HUES6 (cell line): ENCODE results near the gene CHMP1A.

Experiments used
- H3K27ac ChIP-seq: 2 replicates; pipeline ENCODE4 v1.7.0; 2013; ENCODE audit warnings: low read depth, mild to moderate bottlenecking, low read length, inconsistent platforms
- H3K27me3 ChIP-seq: 2 replicates; pipeline ENCODE4 v1.6.1; 2013; ENCODE audit warnings: low read length; ENCODE audit not compliant: control insufficient read depth, insufficient read depth
- H3K36me3 ChIP-seq: 2 replicates; pipeline ENCODE4 v1.6.1; 2013; ENCODE audit warnings: low read length; ENCODE audit not compliant: control insufficient read depth, insufficient read depth
- H3K4me1 ChIP-seq: 2 replicates; pipeline ENCODE4 v1.6.1; 2013; ENCODE audit warnings: low read length; ENCODE audit not compliant: control insufficient read depth, insufficient read depth
- H3K4me3 ChIP-seq: 2 replicates; pipeline ENCODE4 v1.5.1; 2013; ENCODE audit warnings: low read depth, low read length
- H3K9ac ChIP-seq: one replicate; pipeline ENCODE4 v1.6.1; 2013; ENCODE audit warnings: mild to moderate bottlenecking, low read length
- H3K9me3 ChIP-seq: 2 replicates; pipeline ENCODE4 v1.6.1; 2013; ENCODE audit warnings: low read depth, low read length; ENCODE audit not compliant: control insufficient read depth, insufficient read depth

The CHMP1A gene

DNA sequence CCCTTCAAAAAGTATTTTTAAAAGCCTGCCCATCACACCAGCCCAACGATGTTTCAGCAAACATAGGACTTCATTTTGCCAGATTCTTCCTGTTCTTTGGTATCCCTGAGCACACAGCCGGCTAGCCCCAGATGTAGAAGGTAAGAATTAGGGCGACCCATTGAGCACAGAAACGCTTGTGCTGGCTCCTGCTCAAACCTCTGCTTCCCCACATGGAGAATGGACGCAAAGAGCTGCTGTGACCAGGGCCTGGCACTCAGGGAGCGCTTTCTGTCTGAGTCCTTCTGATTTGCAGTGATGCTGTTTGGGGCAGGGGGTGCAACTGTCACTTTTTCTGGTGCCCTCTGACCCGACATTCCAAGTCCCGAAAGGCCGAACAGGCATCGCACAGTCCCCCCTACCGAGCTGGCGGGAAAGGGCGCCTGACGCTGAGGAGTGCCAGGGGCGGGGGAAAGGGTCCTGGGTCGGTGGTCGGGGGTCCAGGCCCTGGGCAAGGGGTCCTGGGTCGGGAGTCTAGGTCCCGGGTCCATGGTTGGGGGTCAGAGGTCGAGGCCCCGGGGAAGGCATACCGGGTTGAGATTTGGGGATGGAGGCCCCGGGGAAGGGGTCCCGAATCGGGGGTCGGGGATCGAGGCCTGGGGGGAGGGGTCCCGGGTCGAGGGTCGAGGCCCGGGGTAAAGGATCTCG is 930 bp downstream of the CHMP1A start:
- Histone ChIP-seq H3K9ac (peak overlapping the region; percentile 94), H3K27ac (peak overlapping the region; percentile 56; the same call in 1 of the 2 replicates)

DNA sequence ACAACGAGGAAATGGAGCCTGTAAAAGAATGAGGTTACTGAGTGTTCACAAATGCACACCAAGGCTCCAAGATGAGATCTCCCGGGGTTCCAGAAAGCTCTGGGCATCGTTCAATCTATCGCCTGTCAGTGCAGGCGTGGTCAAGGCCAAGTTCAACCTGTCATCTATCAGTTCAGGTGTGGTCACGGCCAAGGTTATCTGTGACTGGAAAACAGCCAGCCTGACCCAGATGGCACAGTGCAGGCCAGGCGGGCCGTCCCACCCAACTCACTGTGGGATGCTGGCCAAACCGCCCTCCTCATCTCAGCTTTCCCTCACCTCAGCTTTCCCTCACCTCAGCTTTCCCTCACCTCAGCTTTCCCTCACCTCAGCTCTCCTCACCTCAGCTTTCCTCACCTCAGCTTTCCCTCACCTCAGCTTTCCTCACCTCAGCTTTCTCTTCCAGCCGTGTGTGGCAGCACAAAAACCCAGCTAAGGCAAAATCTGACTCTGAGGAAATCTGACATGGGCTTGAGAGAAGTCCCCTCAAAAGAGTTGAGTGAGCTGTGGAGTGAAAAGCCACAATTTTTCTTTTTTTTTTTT is 2.4 kb downstream of the CHMP1A start:
- Histone ChIP-seq H3K9ac (no peak overlapping the region), H3K36me3 (peaks cover 39% of the 10 kb centered on the region), H3K27me3 (no peaks in the 10 kb centered on the region), H3K4me1 (peaks cover 12% of the 10 kb centered on the region), H3K9me3 (no peaks in the 10 kb centered on the region), H3K4me3 (no peak overlapping the region), H3K27ac (no peak overlapping the region)

More for the DNA sequence above, 930 bp downstream of the CHMP1A start:
- Histone ChIP-seq H3K4me3 (peak overlapping the region; percentile 100), H3K36me3 (peaks cover 42% of the 10 kb centered on the region), H3K9me3 (no peaks in the 10 kb centered on the region), H3K4me1 (peaks cover 12% of the 10 kb centered on the region), H3K27me3 (no peaks in the 10 kb centered on the region)

DNA sequence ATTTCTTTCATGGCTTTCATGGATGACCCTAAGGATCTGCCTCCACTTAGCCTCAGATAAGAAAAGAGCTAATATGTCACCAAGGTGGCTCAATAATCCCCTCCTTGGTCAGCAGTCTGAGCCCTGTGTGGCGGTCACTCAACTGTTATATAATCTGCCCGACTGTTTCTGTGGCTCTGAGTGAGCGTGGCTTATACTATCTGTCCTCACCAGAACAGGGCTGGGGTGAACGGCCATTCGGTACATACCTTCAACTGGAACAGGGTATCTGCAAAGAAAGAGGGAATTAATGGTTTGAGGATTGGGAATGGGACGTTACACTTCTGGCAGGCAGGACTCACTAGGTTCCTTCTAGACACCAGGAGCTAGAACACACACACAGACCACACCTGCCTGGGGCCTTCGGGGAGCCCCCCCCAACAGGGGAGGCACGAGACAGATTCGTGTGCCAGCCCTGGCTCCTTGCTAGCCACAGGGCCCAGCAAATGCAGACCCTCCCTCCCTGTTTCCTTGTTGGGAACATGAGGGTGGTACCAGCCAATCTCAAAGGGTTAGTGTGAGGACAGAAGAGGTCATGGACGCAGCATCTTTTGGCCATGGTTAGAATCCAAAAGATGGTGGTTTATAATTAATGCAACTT is 3.7 kb downstream of the CHMP1A start:
- Histone ChIP-seq H3K4me1 (peaks cover 9% of the 10 kb centered on the region), H3K27me3 (no peaks in the 10 kb centered on the region), H3K27ac (no peak overlapping the region), H3K9me3 (no peaks in the 10 kb centered on the region), H3K4me3 (no peak overlapping the region), H3K9ac (no peak overlapping the region), H3K36me3 (peaks cover 40% of the 10 kb centered on the region)

DNA sequence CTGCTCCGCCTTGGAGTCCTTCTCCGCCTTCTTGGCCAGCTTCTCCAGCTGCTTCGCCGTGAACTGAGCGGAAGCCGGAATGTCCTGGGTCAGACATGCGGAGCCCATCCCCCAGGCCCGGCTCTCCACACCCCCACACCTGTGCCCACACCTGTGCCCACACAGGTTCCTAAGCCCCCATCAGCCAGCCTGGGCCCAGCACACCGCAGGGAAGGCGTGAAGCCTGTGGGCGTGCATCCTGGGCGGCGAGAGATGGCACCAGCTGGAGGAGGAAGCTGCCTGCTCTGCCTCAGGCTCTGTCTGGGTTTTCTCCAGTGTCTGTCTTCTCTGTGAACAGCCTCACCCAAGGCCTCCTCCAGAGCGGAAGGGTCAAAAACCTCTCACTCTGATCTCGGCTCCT is 5.9 kb downstream of the CHMP1A start:
- H3K36me3 ChIP-seq: peaks cover 51% of the 10 kb centered on the region
- no peak overlapping the region for H3K9ac ChIP-seq
- H3K4me1 ChIP-seq: peaks cover 2% of the 10 kb centered on the region

DNA sequence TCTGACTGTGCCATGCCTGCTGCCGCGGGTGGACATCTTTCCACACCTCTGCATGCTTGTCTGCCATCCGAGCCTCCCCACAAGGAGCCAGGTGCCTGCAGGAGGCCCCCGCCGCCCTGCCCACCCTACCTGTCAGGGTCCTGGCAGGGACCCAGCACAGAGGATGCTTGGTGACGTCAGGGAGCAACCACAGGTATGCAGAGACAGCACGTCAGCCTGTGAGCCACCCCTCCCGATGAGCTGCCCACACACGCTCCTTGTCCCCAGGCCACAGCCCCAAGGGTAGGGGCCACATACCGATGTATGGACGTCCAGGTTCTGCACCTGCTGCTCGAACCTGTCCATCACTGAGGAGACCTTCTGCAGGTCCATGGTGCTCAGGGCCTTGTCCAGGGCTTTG is 10.6 kb downstream of the CHMP1A start:
- Histone ChIP-seq H3K36me3 (peaks cover 52% of the 10 kb centered on the region), H3K9me3 (no peaks in the 10 kb centered on the region), H3K9ac (no peak overlapping the region), H3K27me3 (no peaks in the 10 kb centered on the region), H3K4me1 (no peaks in the 10 kb centered on the region; the same call in 1 of the 2 replicates), H3K4me3 (no peak overlapping the region), H3K27ac (no peak overlapping the region)

More for the DNA sequence above, 5.9 kb downstream of the CHMP1A start:
- Histone ChIP-seq H3K27ac (no peak overlapping the region), H3K27me3 (no peaks in the 10 kb centered on the region), H3K4me3 (no peak overlapping the region), H3K9me3 (no peaks in the 10 kb centered on the region)

DNA sequence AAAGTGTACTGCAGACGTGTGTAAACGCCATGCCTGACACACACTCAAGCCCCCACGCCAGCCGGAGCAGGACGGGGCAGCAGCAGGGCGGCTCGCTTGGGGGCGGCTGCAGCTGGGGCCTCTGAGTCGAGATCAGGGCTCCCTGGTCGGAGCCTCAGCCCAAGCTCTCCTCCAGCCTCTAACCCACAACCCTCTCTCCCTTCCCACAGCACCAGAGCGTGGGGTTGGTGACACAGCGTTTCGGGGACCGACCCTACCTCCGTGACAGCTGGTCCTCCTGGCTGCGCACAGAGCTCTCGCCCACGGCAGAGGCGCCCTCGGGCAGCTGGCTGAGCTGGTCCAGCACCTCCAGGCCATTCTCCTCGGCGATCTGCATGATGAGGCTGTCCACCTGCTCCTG is 11.2 kb downstream of the CHMP1A start:
- H3K4me3 ChIP-seq: no peak overlapping the region
- H3K36me3 ChIP-seq: peaks cover 45% of the 10 kb centered on the region
- no peaks in the 10 kb centered on the region for H3K9me3 ChIP-seq
- no peaks in the 10 kb centered on the region for H3K27me3 ChIP-seq
- H3K9ac ChIP-seq: no peak overlapping the region
- H3K27ac ChIP-seq: no peak overlapping the region
- no peaks in the 10 kb centered on the region; the same call in 1 of the 2 replicates for H3K4me1 ChIP-seq

DNA sequence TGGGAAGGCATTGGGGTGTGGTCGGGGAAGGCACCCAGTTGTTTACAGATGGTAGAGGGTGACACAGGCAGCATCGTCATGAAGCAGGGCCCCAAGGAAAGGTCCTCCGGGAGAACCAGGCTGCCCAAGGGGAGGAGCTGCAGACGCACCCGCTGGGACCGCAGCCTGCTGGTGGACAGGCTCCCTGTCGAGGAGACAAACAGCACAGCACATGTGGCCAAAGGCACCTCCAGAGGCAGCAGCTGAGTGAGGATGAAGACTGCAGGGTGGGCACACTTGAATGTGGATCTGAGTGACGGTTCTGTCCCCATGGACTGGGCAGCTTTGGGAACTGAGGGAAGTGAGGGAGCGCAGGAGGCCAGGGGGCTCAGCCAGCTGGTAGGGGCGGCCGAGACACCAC is 12.4 kb downstream of the CHMP1A start:
- peaks cover 37% of the 10 kb centered on the region for H3K36me3 ChIP-seq
- H3K4me1 ChIP-seq: no peaks in the 10 kb centered on the region; the same call in 1 of the 2 replicates
- no peak overlapping the region for H3K9ac ChIP-seq
- H3K9me3 ChIP-seq: no peaks in the 10 kb centered on the region
- no peak overlapping the region for H3K27ac ChIP-seq
- H3K27me3 ChIP-seq: no peaks in the 10 kb centered on the region
- H3K4me3 ChIP-seq: no peak overlapping the region

DNA sequence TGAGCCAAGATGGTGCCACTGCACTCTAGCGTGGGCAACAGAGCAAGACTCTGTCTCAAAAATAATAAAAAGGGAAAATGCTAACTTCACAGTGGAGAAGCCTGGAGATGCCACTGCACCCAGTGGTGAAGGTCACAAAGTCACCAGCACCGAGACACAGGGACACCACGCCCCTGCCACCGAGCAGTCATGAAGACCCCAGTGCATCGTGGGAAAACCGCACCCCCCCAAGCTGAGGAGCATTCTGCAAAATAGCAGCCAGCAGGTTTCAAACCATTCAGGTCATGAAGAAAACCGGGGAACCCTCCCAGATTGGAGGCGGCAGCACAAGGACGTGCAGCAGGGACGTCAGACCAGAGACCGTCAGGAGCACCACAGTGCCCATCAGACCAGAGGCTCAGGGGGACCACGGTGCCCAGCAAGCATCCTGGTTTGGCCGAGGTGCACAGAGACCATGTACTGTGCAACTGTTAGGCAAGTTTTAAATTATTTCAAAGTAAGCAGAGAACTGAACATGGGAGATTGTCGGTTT is 13.7 kb downstream of the CHMP1A start:
- Histone ChIP-seq H3K4me1 (no peaks in the 10 kb centered on the region; the same call in 1 of the 2 replicates), H3K27ac (no peak overlapping the region), H3K36me3 (peaks cover 30% of the 10 kb centered on the region), H3K9me3 (no peaks in the 10 kb centered on the region), H3K4me3 (no peak overlapping the region), H3K9ac (no peak overlapping the region), H3K27me3 (no peaks in the 10 kb centered on the region)

DNA sequence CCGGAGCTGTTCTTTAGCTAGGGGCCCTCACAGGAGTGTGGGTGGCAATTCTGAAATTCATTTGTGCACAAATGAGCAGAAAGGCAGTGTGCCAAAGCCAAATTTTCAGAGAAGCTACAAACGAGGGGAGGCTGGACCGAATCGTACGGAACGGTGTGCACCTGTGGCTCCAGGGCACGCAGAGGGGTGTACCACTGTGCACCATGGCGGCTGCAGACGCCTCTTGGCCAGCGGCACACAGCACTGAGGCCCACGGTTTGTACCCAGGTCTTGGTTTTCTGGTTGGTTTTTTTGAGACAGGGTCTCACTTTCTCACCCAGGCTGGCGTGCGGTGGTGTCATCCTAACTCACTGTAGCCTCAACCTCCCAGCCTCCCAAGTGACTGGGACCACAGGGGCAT is 14.9 kb downstream of the CHMP1A start:
- Histone ChIP-seq H3K9ac (no peak overlapping the region), H3K9me3 (no peaks in the 10 kb centered on the region), H3K4me3 (no peak overlapping the region), H3K27ac (no peak overlapping the region), H3K36me3 (peaks cover 25% of the 10 kb centered on the region), H3K27me3 (no peaks in the 10 kb centered on the region; the same call in 1 of the 2 replicates), H3K4me1 (no peaks in the 10 kb centered on the region; the same call in 1 of the 2 replicates)

DNA sequence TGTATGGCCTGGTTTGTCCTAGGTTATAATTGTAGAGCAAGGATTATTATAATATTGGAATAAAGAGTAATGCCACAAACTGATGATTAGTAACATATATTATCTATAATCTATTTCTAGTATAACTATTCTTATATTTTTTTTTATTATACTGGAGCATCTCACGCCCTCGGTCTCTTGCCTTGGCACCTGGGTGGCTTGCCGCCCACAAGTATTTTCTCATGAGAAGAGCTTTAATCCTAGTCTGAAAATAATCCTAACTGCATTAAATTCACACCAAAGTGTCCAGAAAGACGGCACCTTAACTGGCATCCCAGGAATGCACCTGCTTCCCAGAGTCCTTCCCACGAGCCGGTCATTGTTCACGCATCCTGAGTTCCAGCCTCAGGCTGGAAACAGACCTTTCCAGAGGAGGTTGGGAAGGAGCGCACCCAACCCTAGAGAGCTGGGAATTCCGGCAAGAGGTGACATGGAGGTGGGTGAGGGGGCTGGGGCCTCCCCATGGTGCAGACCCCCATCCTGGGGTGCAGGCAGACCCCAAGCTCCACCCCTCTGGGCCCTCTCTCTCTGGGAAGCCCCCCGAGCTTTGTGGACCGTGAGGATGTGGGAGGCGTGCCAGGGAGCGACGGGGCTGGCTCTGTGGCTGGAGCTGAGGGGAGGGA is 15.9 kb downstream of the CHMP1A start:
- H3K36me3 ChIP-seq: peaks cover 19% of the 10 kb centered on the region
- no peak overlapping the region for H3K4me3 ChIP-seq
- H3K4me1 ChIP-seq: no peaks in the 10 kb centered on the region; the same call in 1 of the 2 replicates
- H3K9me3 ChIP-seq: no peaks in the 10 kb centered on the region
- no peaks in the 10 kb centered on the region; the same call in 1 of the 2 replicates for H3K27me3 ChIP-seq
- no peak overlapping the region for H3K9ac ChIP-seq
- no peak overlapping the region for H3K27ac ChIP-seq
